SK-N-SH treated with all-trans-retinoic acid at 6 μM for 48 hours (cell line): ENCODE measurements around the gene AP3S2.
"Not testable (repeated sequence)": the region's sequence is repeated elsewhere in the genome, so short reads cannot be mapped to it uniquely, and the experiment has no call there.

Experiments
- ATAC-seq: fragments of 200-7000 bp; cut with Tn5 transposase; 3 replicates; pipeline ENCODE4 v1.9.1; 2020; ENCODE audit warnings: mild to moderate bottlenecking, moderate library complexity
- ARNTL ChIP-seq: fragments of 450-650 bp; formaldehyde crosslinking; IDR thresholded peaks from 2 replicates; pipeline ENCODE4 v1.5.0; 2020; ENCODE audit warnings: low read depth, mild to moderate bottlenecking, moderate library complexity, borderline replicate concordance
- BACH2 ChIP-seq: fragments of 250-450 bp; sonication (Bioruptor Pico); IDR thresholded peaks from 2 replicates; pipeline ENCODE4 v1.9.0; 2021; ENCODE audit warnings: mild to moderate bottlenecking, borderline replicate concordance
- CREB5 ChIP-seq: fragments of 250-450 bp; sonication (Bioruptor Pico); IDR thresholded peaks from 2 replicates; pipeline ENCODE4 v1.5.1; 2020; ENCODE audit warnings: low read depth, mild to moderate bottlenecking, moderate library complexity
- CSDC2 ChIP-seq: fragments of 250-450 bp; sonication (Bioruptor Pico); IDR thresholded peaks from 2 replicates; pipeline ENCODE4 v1.5.0; 2020; ENCODE audit warnings: mild to moderate bottlenecking, moderate library complexity
- CSRNP3 ChIP-seq: fragments of 250-450 bp; sonication (Bioruptor Pico); IDR thresholded peaks from 2 replicates; pipeline ENCODE4 v1.5.1; 2021; ENCODE audit warnings: mild to moderate bottlenecking, moderate library complexity
- ESRRG ChIP-seq: fragments of 250-450 bp; sonication (Bioruptor Pico); IDR thresholded peaks from 2 replicates; pipeline ENCODE4 v1.6.1; 2021; ENCODE audit warnings: mild to moderate bottlenecking
- ISL1 ChIP-seq: fragments of 250-450 bp; sonication (Bioruptor Pico); IDR thresholded peaks from 2 replicates; pipeline ENCODE4 v2.1.2; 2022; ENCODE audit warnings: mild to moderate bottlenecking, moderate library complexity
- OSR1 ChIP-seq: fragments of 250-450 bp; sonication (Bioruptor Pico); IDR thresholded peaks from 2 replicates; pipeline ENCODE4 v1.8.0; 2022; ENCODE audit warnings: moderate library complexity, mild to moderate bottlenecking, inconsistent platforms
- PATZ1 ChIP-seq: fragments of 250-450 bp; sonication (Bioruptor Pico); IDR thresholded peaks from 2 replicates; pipeline ENCODE4 v1.8.0; 2020; ENCODE audit warnings: mild to moderate bottlenecking, moderate library complexity, borderline replicate concordance
- PPARA ChIP-seq: fragments of 250-450 bp; sonication (Bioruptor Pico); IDR thresholded peaks from 2 replicates; pipeline ENCODE4 v1.5.0; 2020; ENCODE audit warnings: mild to moderate bottlenecking, borderline replicate concordance
- RARB ChIP-seq: fragments of 250-450 bp; sonication (Bioruptor Pico); IDR thresholded peaks from 2 replicates; pipeline ENCODE4 v1.8.0; 2021; ENCODE audit warnings: mild to moderate bottlenecking, moderate library complexity
- SNAI2 ChIP-seq: fragments of 250-450 bp; sonication (Bioruptor Pico); IDR thresholded peaks from 2 replicates; pipeline ENCODE4 v1.5.0; 2020; ENCODE audit warnings: mild to moderate bottlenecking, moderate library complexity
- TCF4 ChIP-seq: fragments of 250-450 bp; sonication (Bioruptor Pico); IDR thresholded peaks from 2 replicates; pipeline ENCODE4 v1.8.0; 2021; ENCODE audit warnings: mild to moderate bottlenecking, moderate library complexity, borderline replicate concordance
- TOX ChIP-seq: fragments of 250-450 bp; sonication (Bioruptor Pico); IDR thresholded peaks from 2 replicates; pipeline ENCODE4 v1.8.0; 2021; ENCODE audit warnings: mild to moderate bottlenecking, moderate library complexity, borderline replicate concordance
- ZC3H10 ChIP-seq: fragments of 250-450 bp; sonication (Bioruptor Pico); IDR thresholded peaks from 2 replicates; pipeline ENCODE4 v1.5.1; 2021; ENCODE audit warnings: mild to moderate bottlenecking, moderate library complexity
- ZFP3 ChIP-seq: fragments of 250-450 bp; sonication (Bioruptor Pico); IDR thresholded peaks from 2 replicates; pipeline ENCODE4 v1.5.0; 2020; ENCODE audit warnings: mild to moderate bottlenecking, moderate library complexity
- ZFP30 ChIP-seq: fragments of 450-650 bp; formaldehyde crosslinking; IDR thresholded peaks from 2 replicates; pipeline ENCODE4 v1.5.0; 2022; ENCODE audit warnings: mild to moderate bottlenecking, moderate library complexity
- ZNF70 ChIP-seq: fragments of 450-650 bp; formaldehyde crosslinking; IDR thresholded peaks from 2 replicates; pipeline ENCODE4 v1.5.0; 2020; ENCODE audit warnings: mild to moderate bottlenecking, moderate library complexity
- ZNF8 ChIP-seq: fragments of 450-650 bp; formaldehyde crosslinking; IDR thresholded peaks from 2 replicates; pipeline ENCODE4 v1.5.0; 2020; ENCODE audit warnings: mild to moderate bottlenecking, moderate library complexity
- TF ChIP-seq, protein P1 (sequence below): fragments of 250-450 bp; sonication (Bioruptor Pico); IDR thresholded peaks from 2 replicates; pipeline ENCODE4 v1.8.0; 2021; ENCODE audit warnings: low read depth, mild to moderate bottlenecking, moderate library complexity, borderline replicate concordance

The AP3S2 gene

DNA sequence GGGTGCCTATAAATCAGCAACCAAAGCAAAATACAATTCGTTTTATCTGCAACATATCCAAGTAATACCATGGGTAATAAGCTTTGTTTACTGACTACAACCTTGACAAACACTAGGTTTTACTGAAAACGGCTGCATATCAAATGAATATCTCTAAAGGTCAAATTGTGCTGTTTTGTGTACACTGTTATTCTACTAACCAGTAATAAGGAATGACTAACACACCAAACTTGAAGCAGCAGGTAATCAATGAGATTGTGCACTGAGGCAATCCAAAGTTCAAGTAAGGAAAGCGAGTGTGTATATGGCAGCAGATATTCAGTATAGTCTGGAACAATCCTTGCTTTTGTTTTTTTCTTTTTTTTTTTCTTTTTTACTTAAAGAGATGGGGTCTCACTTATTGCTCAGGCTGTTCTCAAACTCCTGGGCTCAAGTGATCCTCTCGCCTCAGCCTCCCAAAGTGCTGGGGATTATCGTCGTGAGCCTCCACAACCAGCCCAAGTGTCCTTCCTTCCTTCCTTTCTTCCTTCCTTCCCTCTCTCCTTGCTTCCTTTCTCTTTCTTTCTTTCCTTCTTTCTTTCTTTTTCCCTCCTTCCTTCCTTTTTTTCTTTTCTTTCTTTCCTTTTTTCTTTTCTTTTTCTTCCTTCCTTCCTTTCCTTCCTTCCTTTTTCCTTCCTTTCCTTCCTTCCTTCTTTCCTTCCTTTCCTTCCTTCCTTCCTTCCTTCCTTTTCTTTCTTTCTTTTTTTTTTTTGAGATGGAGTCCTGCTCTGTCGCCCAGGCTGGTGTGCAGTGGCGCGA is 34.9 kb downstream of the AP3S2 start:
- no peak for ATAC-seq
- no peak for TF ChIP-seq ISL1 (CRISPR knock-in tag)

DNA sequence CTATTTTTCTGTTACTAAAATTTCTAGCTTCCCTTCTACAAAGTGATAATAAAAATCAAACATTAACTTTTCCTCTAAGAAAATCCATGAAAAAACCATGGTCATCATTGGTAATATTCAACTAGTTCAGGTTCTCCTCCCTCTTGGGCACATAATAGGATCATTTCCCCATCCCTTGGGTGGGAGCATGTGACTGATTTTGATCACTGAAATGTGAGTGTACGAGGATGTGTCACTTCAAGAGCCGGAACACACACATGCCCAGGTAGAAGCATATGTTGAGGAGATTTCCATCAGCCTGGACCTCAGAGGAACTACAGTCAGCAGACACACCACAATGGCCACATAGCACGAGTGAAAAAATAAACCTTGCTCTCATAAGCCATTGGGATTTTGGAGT is 36.1 kb downstream of the AP3S2 start:
- no peak for ATAC-seq
- no peak for TF ChIP-seq CSRNP3 (CRISPR knock-in tag)
- TF ChIP-seq ISL1 (CRISPR knock-in tag) = no peak
- no peak for TF ChIP-seq ARNTL (CRISPR knock-in tag)
- TF ChIP-seq, protein P1, sequence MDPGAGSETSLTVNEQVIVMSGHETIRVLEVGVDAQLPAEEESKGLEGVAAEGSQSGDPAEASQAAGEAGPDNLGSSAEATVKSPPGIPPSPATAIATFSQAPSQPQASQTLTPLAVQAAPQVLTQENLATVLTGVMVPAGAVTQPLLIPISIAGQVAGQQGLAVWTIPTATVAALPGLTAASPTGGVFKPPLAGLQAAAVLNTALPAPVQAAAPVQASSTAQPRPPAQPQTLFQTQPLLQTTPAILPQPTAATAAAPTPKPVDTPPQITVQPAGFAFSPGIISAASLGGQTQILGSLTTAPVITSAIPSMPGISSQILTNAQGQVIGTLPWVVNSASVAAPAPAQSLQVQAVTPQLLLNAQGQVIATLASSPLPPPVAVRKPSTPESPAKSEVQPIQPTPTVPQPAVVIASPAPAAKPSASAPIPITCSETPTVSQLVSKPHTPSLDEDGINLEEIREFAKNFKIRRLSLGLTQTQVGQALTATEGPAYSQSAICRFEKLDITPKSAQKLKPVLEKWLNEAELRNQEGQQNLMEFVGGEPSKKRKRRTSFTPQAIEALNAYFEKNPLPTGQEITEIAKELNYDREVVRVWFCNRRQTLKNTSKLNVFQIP (CRISPR knock-in tag) = no peak
- TF ChIP-seq TOX (CRISPR knock-in tag) = no peak
- TF ChIP-seq PPARA (CRISPR knock-in tag) = no peak
- TF ChIP-seq ESRRG = no peak
- no peak for TF ChIP-seq CSDC2 (CRISPR knock-in tag)
- no peak for TF ChIP-seq OSR1 (CRISPR knock-in tag)
- no peak for TF ChIP-seq CREB5
- no peak for TF ChIP-seq ZFP30 (CRISPR knock-in tag)
- TF ChIP-seq ZFP3 (CRISPR knock-in tag) = no peak
- TF ChIP-seq RARB (CRISPR knock-in tag) = no peak
- no peak for TF ChIP-seq ZNF8 (CRISPR knock-in tag)
- no peak for TF ChIP-seq BACH2 (CRISPR knock-in tag)
- no peak for TF ChIP-seq SNAI2 (CRISPR knock-in tag)
- TF ChIP-seq, all 23 proteins: peak for 0

- no peak for ATAC-seq
- TF ChIP-seq RARB (CRISPR knock-in tag) (no peak), TOX (CRISPR knock-in tag) (no peak), OSR1 (CRISPR knock-in tag) (no peak), CSRNP3 (CRISPR knock-in tag) (no peak), CSDC2 (CRISPR knock-in tag) (no peak), BACH2 (CRISPR knock-in tag) (no peak), ZFP30 (CRISPR knock-in tag) (no peak), PATZ1 (CRISPR knock-in tag) (no peak), PPARA (CRISPR knock-in tag) (no peak), CREB5 (no peak), SNAI2 (CRISPR knock-in tag) (no peak), ZFP3 (CRISPR knock-in tag) (no peak), ARNTL (CRISPR knock-in tag) (no peak), TCF4 (CRISPR knock-in tag) (no peak), ZC3H10 (no peak), ZNF70 (CRISPR knock-in tag) (no peak), ESRRG (no peak)
These were observed 37.8 kb downstream of the AP3S2 start for GRCh38 chr15:89855948-89856347.

GRCh38 chr15:89854863-89855262 is 38.9 kb downstream of the AP3S2 start:
- not testable (repeated sequence) for ATAC-seq
